T-helper 1 cell (primary cell): ENCODE measurements around the gene BRINP1.

Source experiments
- DNase-seq, 5 donors: peaks; one replicate each; pipeline ENCODE4 v3.0.0-alpha.2; 2012 to 2020

The BRINP1 gene

DNA sequence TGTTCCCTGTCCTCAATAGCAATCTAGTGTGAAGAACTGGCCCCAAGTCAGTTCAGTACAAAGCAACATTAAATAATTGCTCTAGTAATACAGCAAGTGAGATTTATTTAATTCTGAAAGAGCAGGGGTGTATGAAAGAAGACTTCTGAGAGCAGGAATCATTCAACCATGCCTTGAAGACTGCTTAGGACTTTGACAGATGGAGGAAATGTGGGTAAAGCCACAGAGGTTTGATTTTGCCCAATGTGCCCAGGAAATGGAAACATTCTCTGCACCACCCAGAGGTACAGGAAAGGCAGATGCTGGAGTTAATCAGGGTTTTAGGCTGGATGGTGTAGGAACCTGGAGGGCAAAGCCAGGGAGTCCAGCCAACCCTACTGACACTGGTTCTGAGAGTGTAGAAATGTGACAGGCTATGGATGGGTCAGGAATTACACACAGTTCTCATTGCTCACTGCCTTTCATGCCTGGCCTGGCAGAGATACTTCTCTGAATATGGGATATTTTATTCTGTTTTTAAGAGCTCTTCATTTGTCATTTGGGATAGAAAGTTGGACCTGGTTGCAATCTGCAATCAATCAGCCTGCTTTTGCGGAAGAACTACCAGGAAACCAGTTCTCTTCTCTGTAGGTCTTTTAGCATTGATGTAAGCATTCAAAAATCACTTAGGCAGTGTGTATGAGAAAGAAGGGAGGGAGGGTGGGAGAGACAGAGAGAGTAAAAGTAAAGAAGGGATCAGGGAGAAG lies 88.3 kb downstream of the BRINP1 start:
- DNase-seq = no peak

DNA sequence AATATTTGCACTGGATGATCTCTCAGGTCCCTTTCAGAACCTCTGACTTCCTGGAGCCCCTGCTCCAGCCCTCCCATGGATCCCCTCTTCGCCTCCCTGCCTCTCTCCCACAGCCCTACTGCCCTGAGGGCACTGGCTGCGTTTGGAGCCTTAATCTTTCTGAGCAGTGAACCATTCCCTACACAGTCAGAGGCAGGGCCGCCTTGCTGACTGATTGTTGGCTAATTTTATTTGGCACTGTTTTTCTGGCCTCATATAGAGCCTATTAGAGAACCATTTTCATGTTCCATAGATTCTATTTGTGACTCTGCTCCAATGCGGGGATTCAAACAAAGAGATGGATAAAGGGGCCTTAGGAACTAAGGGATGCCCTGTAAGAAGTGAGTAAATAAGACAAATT lies 91.1 kb downstream of the BRINP1 start:
- DNase-seq = no peak

- DNase-seq = no peak
Measured at GRCh38 chr9:119273984-119274665, 95.1 kb downstream of the BRINP1 start.

- no peak for DNase-seq
Measured at GRCh38 chr9:119273325-119273904, 95.8 kb downstream of the BRINP1 start.

GRCh38 chr9:119272500-119273211 lies 96.6 kb downstream of the BRINP1 start:
- no peak for DNase-seq

DNA sequence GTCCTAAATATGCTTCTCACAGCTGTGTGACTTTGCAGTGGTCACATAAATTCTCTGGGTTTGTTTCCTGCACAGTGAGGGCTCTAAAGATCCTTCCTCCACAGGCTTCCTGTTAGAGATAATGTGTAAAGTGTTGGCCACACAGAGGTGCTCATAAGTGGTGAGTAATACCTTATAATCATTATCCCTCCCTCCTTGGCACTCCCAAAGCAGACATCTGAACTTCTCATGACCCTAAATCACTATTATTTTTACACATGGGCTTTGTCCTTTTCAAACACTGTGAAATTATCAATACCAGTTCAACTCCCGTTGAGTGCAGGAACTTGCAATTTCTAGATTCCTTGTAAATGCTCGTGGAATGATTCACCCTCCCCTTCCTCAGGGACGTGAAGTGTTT lies 100.2 kb downstream of the BRINP1 start:
- no peak for DNase-seq

DNA sequence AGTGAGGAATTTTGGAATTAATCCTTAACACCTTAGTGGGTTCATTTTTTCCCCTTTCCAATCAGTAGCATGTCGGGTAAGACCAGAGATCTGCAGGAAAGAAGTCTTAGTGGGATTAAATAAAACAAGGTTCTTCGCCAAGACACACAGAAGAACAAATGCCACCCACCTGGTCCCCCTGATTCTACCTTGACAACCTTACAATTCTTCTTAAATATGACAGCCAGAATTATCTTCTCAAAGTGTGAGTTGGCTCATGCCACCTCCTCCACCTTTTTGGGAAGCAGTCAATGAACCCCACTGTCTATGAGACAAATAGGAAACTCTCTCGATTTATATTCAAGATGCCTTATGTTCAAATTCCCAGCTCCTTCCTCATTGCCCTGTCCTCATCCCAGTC lies 105.1 kb downstream of the BRINP1 start:
- DNase-seq = no peak

GRCh38 chr9:119257592-119257991 lies 111.6 kb downstream of the BRINP1 start:
- DNase-seq = no peak

DNA sequence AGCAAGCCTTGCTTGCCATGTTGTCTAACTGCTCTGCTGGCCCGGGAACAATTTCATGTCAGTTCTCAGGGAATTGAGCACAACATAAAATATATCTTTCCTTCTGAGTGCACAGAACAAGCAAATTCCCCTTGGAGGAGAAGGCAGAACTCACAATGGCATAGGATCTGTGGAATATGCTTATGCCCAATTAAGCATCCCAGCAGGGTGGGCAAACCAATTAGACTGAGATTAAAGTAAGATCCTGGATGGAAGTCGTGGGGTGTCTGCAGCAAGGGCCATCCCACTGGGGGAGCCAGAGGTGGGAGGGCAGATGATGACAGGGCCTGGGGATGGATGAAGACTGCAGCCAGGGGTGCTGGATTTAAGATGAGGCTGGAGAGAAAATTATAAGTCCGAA lies 114.1 kb downstream of the BRINP1 start:
- no peak for DNase-seq

DNA sequence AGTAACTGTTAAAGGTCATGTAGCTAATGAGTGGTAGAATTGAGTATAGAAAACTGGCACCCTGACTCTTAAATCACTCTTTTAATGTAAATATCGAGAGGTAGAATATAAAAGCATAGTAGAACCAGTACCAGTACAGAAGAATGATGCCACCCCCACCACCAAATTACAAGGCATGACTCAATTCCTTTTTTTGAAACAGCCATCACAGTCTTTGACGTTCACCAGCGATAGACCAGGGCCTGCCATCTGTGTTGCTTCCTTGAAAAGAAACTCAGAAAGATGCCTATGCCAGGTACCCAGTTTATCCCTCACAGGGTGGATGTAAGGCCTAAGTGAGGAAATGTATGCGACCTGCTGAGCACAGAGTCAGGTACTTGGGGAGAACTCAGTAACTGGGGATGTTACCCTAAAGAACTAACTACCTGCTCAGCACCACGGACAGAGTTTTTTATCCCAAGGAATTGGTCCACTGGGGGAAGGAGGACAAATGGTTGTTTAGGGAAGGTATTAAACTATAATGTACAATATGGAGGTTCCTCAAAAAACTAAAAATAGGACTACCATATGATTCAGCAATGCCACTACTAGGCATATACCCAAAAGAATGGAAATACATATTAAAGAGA lies 116.5 kb downstream of the BRINP1 start:
- no peak for DNase-seq

GRCh38 chr9:119251936-119252335 lies 117.3 kb downstream of the BRINP1 start:
- DNase-seq = no peak

DNA sequence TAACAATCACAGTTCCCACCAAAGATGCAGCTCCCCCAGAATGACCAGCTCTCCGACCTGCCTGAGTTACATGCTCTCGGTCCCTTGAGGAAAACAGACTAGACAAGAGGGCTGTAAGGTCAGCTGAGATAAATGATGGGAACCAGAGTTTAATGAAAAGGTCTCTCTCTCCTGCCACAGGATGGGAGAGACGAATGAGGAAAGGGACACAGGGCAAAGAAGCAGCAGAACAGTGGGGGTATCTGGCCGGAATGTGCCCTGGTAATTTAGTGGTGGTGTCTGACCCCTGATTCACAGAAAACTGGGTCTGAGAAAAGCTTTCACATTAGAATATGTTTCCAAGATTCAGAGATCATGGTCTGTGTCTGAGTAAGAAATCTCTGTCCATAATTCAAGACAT lies 118.5 kb downstream of the BRINP1 start:
- DNase-seq = no peak

GRCh38 chr9:119240546-119240945 lies 128.7 kb downstream of the BRINP1 start:
- DNase-seq = no peak

DNA sequence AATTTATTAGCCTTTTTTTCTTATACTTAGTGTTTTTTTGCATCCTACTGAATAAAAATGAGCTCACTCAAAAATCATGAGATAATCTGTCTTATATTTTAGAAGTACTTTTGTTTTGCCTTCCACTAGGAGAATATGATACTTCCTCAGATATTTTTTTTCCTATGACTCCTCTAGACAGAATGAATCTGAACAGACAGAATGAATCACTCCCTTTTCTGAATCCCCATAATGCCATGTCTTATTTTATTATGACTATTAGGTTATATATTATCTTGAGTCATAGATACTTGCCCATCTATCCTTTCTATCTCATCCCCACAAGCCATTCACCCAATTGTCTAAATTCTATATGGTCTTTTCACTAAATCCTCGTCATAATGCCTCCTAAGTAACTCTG lies 134.6 kb downstream of the BRINP1 start:
- no peak for DNase-seq

DNA sequence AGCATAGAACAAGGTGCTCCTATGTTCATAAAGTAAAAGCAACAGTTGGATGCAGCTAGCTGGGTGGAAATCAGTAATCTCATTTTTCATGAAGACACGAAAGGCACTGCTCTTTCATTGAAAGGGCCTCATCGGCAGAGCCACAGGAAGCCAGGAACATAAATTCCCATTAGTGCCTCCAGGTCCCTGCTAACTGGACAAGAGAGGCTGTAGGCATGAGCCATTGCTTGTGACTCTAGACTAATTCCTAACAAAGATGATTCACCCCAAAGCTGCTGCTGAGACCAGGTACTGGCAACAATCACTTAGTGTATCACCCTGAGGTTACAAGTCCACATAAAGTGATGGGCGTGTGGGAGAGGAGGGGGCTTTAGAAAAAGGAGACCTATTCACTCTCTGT lies 141.8 kb downstream of the BRINP1 start:
- no peak for DNase-seq

- DNase-seq = no peak
Measured at GRCh38 chr9:119224431-119224830, 144.8 kb downstream of the BRINP1 start.

DNA sequence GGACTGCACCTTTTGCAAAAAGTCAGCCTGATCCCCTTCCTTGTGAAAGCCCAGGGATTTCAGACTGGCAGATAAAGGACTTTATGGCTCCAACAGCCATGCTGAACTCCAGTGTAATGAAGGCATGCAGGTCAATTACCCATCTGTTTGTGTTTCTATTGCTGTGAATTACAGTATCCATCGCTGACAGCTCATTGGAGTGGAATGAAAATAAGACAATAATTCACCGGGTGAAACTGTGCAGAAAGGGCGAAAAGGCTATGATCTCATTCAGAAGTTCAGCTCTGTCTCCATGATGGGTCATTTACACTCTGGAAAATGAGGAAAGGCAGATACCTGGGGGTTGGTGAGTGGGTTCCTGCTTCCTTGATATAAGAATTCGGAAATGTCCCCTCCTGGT lies 148.0 kb downstream of the BRINP1 start:
- DNase-seq = no peak

GRCh38 chr9:119218293-119218692 lies 150.9 kb downstream of the BRINP1 start:
- DNase-seq = no peak

GRCh38 chr9:119216651-119217331 lies 152.4 kb downstream of the BRINP1 start:
- no peak for DNase-seq

GRCh38 chr9:119215651-119216050 lies 153.6 kb downstream of the BRINP1 start:
- DNase-seq = no peak

- DNase-seq = no peak
Measured at GRCh38 chr9:119213471-119213870, 155.8 kb downstream of the BRINP1 start.

GRCh38 chr9:119197893-119198607 lies 171.2 kb downstream of the BRINP1 start:
- DNase-seq = no peak
